ENCODE measurements around the gene ZNF317.

- no peak for TF ChIP-seq POLR2AphosphoS5 (IDR thresholded peaks at IDR 0.05; ENCODE audit: low read depth, low read length)
- TF ChIP-seq SOX5 (CRISPR knock-in tag; IDR thresholded peaks at IDR 0.05; ENCODE audit: borderline replicate concordance) = no peak
- no peak for TF ChIP-seq ZNF556 (CRISPR knock-in tag; IDR thresholded peaks at IDR 0.05; ENCODE audit: borderline replicate concordance)
- TF ChIP-seq POLR2A (IDR thresholded peaks at IDR 0.05; ENCODE audit: insufficient read depth in 1 of 2, low read depth in 2 of 2, low read length in 2 of 2) = no peak
- TF ChIP-seq, protein P1, sequence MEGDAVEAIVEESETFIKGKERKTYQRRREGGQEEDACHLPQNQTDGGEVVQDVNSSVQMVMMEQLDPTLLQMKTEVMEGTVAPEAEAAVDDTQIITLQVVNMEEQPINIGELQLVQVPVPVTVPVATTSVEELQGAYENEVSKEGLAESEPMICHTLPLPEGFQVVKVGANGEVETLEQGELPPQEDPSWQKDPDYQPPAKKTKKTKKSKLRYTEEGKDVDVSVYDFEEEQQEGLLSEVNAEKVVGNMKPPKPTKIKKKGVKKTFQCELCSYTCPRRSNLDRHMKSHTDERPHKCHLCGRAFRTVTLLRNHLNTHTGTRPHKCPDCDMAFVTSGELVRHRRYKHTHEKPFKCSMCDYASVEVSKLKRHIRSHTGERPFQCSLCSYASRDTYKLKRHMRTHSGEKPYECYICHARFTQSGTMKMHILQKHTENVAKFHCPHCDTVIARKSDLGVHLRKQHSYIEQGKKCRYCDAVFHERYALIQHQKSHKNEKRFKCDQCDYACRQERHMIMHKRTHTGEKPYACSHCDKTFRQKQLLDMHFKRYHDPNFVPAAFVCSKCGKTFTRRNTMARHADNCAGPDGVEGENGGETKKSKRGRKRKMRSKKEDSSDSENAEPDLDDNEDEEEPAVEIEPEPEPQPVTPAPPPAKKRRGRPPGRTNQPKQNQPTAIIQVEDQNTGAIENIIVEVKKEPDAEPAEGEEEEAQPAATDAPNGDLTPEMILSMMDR (CRISPR knock-in tag; IDR thresholded peaks at IDR 0.05) = no peak
- TF ChIP-seq CHCHD3 (CRISPR knock-in tag; IDR thresholded peaks at IDR 0.05) = no peak
- TF ChIP-seq, protein P2, sequence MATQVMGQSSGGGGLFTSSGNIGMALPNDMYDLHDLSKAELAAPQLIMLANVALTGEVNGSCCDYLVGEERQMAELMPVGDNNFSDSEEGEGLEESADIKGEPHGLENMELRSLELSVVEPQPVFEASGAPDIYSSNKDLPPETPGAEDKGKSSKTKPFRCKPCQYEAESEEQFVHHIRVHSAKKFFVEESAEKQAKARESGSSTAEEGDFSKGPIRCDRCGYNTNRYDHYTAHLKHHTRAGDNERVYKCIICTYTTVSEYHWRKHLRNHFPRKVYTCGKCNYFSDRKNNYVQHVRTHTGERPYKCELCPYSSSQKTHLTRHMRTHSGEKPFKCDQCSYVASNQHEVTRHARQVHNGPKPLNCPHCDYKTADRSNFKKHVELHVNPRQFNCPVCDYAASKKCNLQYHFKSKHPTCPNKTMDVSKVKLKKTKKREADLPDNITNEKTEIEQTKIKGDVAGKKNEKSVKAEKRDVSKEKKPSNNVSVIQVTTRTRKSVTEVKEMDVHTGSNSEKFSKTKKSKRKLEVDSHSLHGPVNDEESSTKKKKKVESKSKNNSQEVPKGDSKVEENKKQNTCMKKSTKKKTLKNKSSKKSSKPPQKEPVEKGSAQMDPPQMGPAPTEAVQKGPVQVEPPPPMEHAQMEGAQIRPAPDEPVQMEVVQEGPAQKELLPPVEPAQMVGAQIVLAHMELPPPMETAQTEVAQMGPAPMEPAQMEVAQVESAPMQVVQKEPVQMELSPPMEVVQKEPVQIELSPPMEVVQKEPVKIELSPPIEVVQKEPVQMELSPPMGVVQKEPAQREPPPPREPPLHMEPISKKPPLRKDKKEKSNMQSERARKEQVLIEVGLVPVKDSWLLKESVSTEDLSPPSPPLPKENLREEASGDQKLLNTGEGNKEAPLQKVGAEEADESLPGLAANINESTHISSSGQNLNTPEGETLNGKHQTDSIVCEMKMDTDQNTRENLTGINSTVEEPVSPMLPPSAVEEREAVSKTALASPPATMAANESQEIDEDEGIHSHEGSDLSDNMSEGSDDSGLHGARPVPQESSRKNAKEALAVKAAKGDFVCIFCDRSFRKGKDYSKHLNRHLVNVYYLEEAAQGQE (IDR thresholded peaks at IDR 0.05; ENCODE audit: borderline replicate concordance in 1 of 2, low read depth in 1 of 2, low read length in 2 of 2) = no peak
- no peak for TF ChIP-seq NPAS2 (CRISPR knock-in tag; IDR thresholded peaks at IDR 0.05; ENCODE audit: borderline replicate concordance)
- no peak for TF ChIP-seq SP1 (IDR thresholded peaks at IDR 0.05)
- TF ChIP-seq SP1 (CRISPR knock-in tag; IDR thresholded peaks at IDR 0.05) = no peak
- TF ChIP-seq EP300 (IDR thresholded peaks at IDR 0.05; ENCODE audit: low read depth in 2 of 2, low read length in 2 of 2) = no peak
- no peak for TF ChIP-seq EP300 (CRISPR knock-in tag; IDR thresholded peaks at IDR 0.05; ENCODE audit: borderline replicate concordance)
- TF ChIP-seq ETV6 (CRISPR knock-in tag; conservative IDR thresholded peaks at IDR 0.05) = no peak
- TF ChIP-seq SMC3 (IDR thresholded peaks at IDR 0.05; ENCODE audit: low read length) = no peak
- TF ChIP-seq CREM (IDR thresholded peaks at IDR 0.05) = no peak
- no peak for TF ChIP-seq CREM (CRISPR knock-in tag; IDR thresholded peaks at IDR 0.05)
- no peak for TF ChIP-seq ZNF292 (CRISPR knock-in tag; IDR thresholded peaks at IDR 0.05; ENCODE audit: borderline replicate concordance, low read depth)
Observed at GRCh38 chr19:9171393-9171991, 31.3 kb downstream of the ZNF317 start.

Data from HepG2 (cell line).